K562 (cell line): ENCODE data around the gene KCNK16. TPM values are rescaled to one million over a fixed set of nuclear protein-coding genes. Genes with fewer than 3 reads are reported as not detected.

Source experiments
- ATAC-seq: fragments of 200-7000 bp; cut with Tn5 transposase; 3 replicates; pipeline ENCODE4 v1.9.1; 2020; ENCODE audit warnings: moderate library complexity
- BruUV-seq: library from RNA; stranded (reverse); fragments of 400-500 nt; replicated peaks from 2 replicates; lab custom pipeline; 2021; lab: Mats Ljungman, UMichigan
- CTCF ChIA-PET: fragments of 300-600 bp; formaldehyde crosslinking; extraction: SDS; loops from one replicate; lab custom pipeline; 2021; ENCODE audit warnings: low intra/inter-chr PET ratio; lab: Yijun Ruan, JAX
- POLR2A ChIA-PET: fragments of 300-600, 350-650 bp; sonication (Branson Sonifier 250); formaldehyde crosslinking; extraction: SDS; loops from one replicate; lab custom pipeline; 2021; ENCODE audit warnings: antibody characterized with exemption, inconsistent platforms; lab: Yijun Ruan, JAX
- DNase-seq, 4 experiments: peaks; one replicate each; pipeline versions ENCODE4 v3.0.0 to v3.0.0-alpha.2; 2011 to 2018; ENCODE audit warnings: low spot score in 3 of 4, mixed read lengths in 3 of 4; ENCODE audit errors: extremely low read depth in 1 of 4
- FAIRE-seq: peaks from 2 replicates; lab custom pipeline; 2011; peaks lifted over from hg19 to GRCh38; lab: Jason Lieb, UNC
- H2AFZ ChIP-seq: 2 replicates; pipeline ENCODE4 v1.6.0; 2011; ENCODE audit warnings: low read depth, low read length, control low read depth, inconsistent platforms
- H3K27ac ChIP-seq: fragments of 200-600 bp; 3 replicates; pipeline ENCODE4 v1.8.0; 2011; ENCODE audit warnings: low read depth, mild to moderate bottlenecking, control low read depth, inconsistent platforms, low read length, moderate library complexity, mixed read lengths; ENCODE audit errors: extremely low read depth
- H3K27me3 ChIP-seq, 2 experiments: fragments of 300-600 bp in 1 of 2; 2 replicates in 1 of 2; 3 replicates in 1 of 2; pipeline versions ENCODE4 v1.6.0 to v1.8.0; 2011; ENCODE audit warnings: inconsistent platforms in 2 of 2, low read length in 2 of 2, mild to moderate bottlenecking in 1 of 2, mixed read lengths in 1 of 2, moderate library complexity in 1 of 2; ENCODE audit not compliant: control insufficient read depth in 2 of 2, insufficient read depth in 2 of 2
- H3K36me3 ChIP-seq: fragments of 300-600 bp; 3 replicates; pipeline ENCODE4 v1.8.0; 2011; ENCODE audit warnings: mild to moderate bottlenecking, low read length, inconsistent platforms; ENCODE audit not compliant: control insufficient read depth, insufficient read depth
- H3K4me1 ChIP-seq, 2 experiments: fragments of 200-600 bp in 1 of 2; replicated peaks in 1 of 2; 2 replicates in 1 of 2; 3 replicates in 1 of 2; pipeline versions ENCODE4 v1.5.1 to v1.8.0; 2011; ENCODE audit warnings: inconsistent platforms in 2 of 2, low read length in 2 of 2, mild to moderate bottlenecking in 1 of 2, mixed read lengths in 1 of 2, moderate library complexity in 1 of 2; ENCODE audit not compliant: control insufficient read depth in 2 of 2, insufficient read depth in 2 of 2
- H3K4me2 ChIP-seq: 2 replicates; pipeline ENCODE4 v1.6.1; 2011; ENCODE audit warnings: low read length, control low read depth, inconsistent platforms, mixed read lengths; ENCODE audit not compliant: insufficient read depth
- H3K4me3 ChIP-seq: fragments of 200-600 bp; sonication (generic), shearing (Covaris generic); 2 replicates; pipeline ENCODE4 v1.5.1; 2016; ENCODE audit warnings: control low read depth, inconsistent platforms
- H3K79me2 ChIP-seq: fragments of 200-600 bp; 3 replicates; pipeline ENCODE4 v1.8.0; 2011; ENCODE audit warnings: low read length, inconsistent platforms; ENCODE audit not compliant: control insufficient read depth, insufficient read depth
- H3K9ac ChIP-seq, 2 experiments: 2 replicates each; pipeline versions ENCODE4 v1.6.0 to v1.6.1; 2011; ENCODE audit warnings: low read depth in 2 of 2, low read length in 2 of 2, control low read depth in 1 of 2, inconsistent platforms in 1 of 2, mild to moderate bottlenecking in 1 of 2, mixed read lengths in 1 of 2; ENCODE audit not compliant: insufficient read depth in 1 of 2
- H3K9me1 ChIP-seq: one replicate; pipeline ENCODE4 v1.6.0; 2011; ENCODE audit warnings: inconsistent platforms, mild to moderate bottlenecking, low read length, moderate library complexity; ENCODE audit not compliant: control insufficient read depth, insufficient read depth
- H3K9me3 ChIP-seq: replicated peaks from 2 replicates; pipeline ENCODE4 v1.5.1; 2011; ENCODE audit warnings: low read depth, low read length, inconsistent platforms; ENCODE audit not compliant: control insufficient read depth, insufficient read depth
- H4K20me1 ChIP-seq: replicated peaks from 2 replicates; pipeline ENCODE4 v1.6.1; 2011; ENCODE audit warnings: low read length, inconsistent platforms, mixed read lengths; ENCODE audit not compliant: control insufficient read depth, insufficient read depth
- E2F3 ChIP-seq: fragments of 250-450 bp; sonication (Bioruptor Pico); IDR thresholded peaks from 2 replicates; pipeline ENCODE4 v1.4.0; 2020; ENCODE audit warnings: mild to moderate bottlenecking
- FIP1L1 ChIP-seq: fragments of 200-400 bp; formaldehyde crosslinking; IDR thresholded peaks from 2 replicates; pipeline ENCODE4 v1.6.1; 2018; ENCODE audit warnings: mild to moderate bottlenecking, low read depth, low read length; ENCODE audit not compliant: poor library complexity, severe bottlenecking
- MITF ChIP-seq: IDR thresholded peaks from 2 replicates; pipeline ENCODE4 v1.6.1; 2014; ENCODE audit warnings: antibody characterized with exemption
- RBM14 ChIP-seq: fragments of 200-400 bp; formaldehyde crosslinking; IDR thresholded peaks from 2 replicates; pipeline ENCODE4 v1.6.1; 2018; ENCODE audit warnings: low read depth, mild to moderate bottlenecking, low read length, moderate library complexity, borderline replicate concordance; ENCODE audit not compliant: insufficient read depth
- THRA ChIP-seq: fragments of 450-650 bp; IDR thresholded peaks from 2 replicates; pipeline ENCODE4 v1.6.1; 2017; ENCODE audit warnings: mild to moderate bottlenecking, moderate library complexity
- ZKSCAN1 ChIP-seq: fragments of 150-350 bp; IDR thresholded peaks from 2 replicates; pipeline ENCODE4 v1.6.1; 2016; ENCODE audit warnings: low read depth, low read length
- ZNF324 ChIP-seq: fragments of 250-450 bp; sonication (Bioruptor Pico); IDR thresholded peaks from 2 replicates; pipeline ENCODE4 v1.4.0; 2020; ENCODE audit warnings: mild to moderate bottlenecking
- ZNF354B ChIP-seq: fragments of 250-450 bp; sonication (Bioruptor Pico); IDR thresholded peaks from 2 replicates; pipeline ENCODE4 v1.4.0; 2020
- ZNF449 ChIP-seq: fragments of 250-450 bp; sonication (Bioruptor Pico); IDR thresholded peaks from 2 replicates; pipeline ENCODE4 v1.8.0; 2022; ENCODE audit warnings: moderate library complexity, mild to moderate bottlenecking, inconsistent platforms
- ZNF518B ChIP-seq: fragments of 250-450 bp; sonication (Bioruptor Pico); IDR thresholded peaks from 2 replicates; pipeline ENCODE4 v1.5.0; 2021; ENCODE audit warnings: mild to moderate bottlenecking, moderate library complexity
- ZNF668 ChIP-seq: fragments of 250-450 bp; sonication (Bioruptor Pico); IDR thresholded peaks from 2 replicates; pipeline ENCODE4 v1.8.0; 2022; ENCODE audit warnings: mild to moderate bottlenecking, inconsistent platforms
- ZNF780A ChIP-seq: fragments of 250-450 bp; sonication (Bioruptor Pico); IDR thresholded peaks from 2 replicates; pipeline ENCODE4 v1.5.0; 2021; ENCODE audit warnings: mild to moderate bottlenecking
- WGBS: fragments of 100-300 bp; shearing (Covaris generic); methylation state at CpG from one replicate; pipeline ENCODE4 v1.1.6; 2016; ENCODE audit warnings: low coverage, mixed read lengths; ENCODE audit not compliant: insufficient coverage; ENCODE audit errors: missing lambda C conversion rate; 5-methylcytosine and 5-hydroxymethylcytosine counted together
- in situ Hi-C: fragments of 300-500 bp; cut with MboI; formaldehyde crosslinking; loops from 4 replicates; pipeline ENCODE4 v1.15.0; 2018; ENCODE audit warnings: inconsistent platforms, mixed read lengths
- intact Hi-C: fragments of 100-400 bp; cut with micrococcal nuclease; formaldehyde crosslinking; loops from 2 replicates; pipeline ENCODE4 v1.14.2; 2022
- polyA plus RNA-seq, 8 experiments: library from polyadenylated mRNA; depleted of rRNA in 4 of 8; stranded (reverse) in 5 of 8; unstranded in 3 of 8; fragments of >200 nt; fragmentation: Nextera tagmentation in 2 of 8; fragmentation: Illumina TruSeq in 1 of 8; extraction: Ambion mirVana in 2 of 8; extraction: Trizol in 1 of 8; gene quantifications; 2 replicates each; pipeline versions ENCODE4 v1.2.1 to v1.2.3, GENCODE V29; 2011 to 2014; ENCODE audit warnings: inconsistent platforms in 1 of 8, missing spikeins in 1 of 8
- total RNA-seq, 7 experiments: library from RNA; depleted of rRNA in 6 of 7; stranded (reverse); fragments of >200 nt in 6 of 7; fragmentation: Illumina TruSeq in 2 of 7; extraction: Trizol in 2 of 7; gene quantifications; 2 replicates each; pipeline versions ENCODE4 v1.2.1 to v1.2.3, GENCODE V29; 2011 to 2021; ENCODE audit warnings: low replicate concordance in 1 of 7

The KCNK16 gene
- total and polyA plus RNA-seq, 9 of the 15 experiments (the other 6 are each of a cell fraction or from before 2014, with no cell fraction given), result not detected

- no peak for TF ChIP-seq THRA
- no peak for TF ChIP-seq ZNF324
Measured at GRCh38 chr6:39339096-39339867, 16.8 kb upstream of the KCNK16 start (continued).

GRCh38 chr6:39338397-39338796, 15.9 kb upstream of the KCNK16 start:
- DNase-seq (no peak), ATAC-seq (no peak), FAIRE-seq (no peak)
- Histone ChIP-seq H3K4me2 (no peak overlapping the region), H3K4me3 (no peak overlapping the region), H3K27me3 (peaks cover 5 to 35% of the 10 kb centered on the region in 2 experiments; a peak in 3 of 5 replicates), H3K4me1 (no peaks in the 10 kb centered on the region), H3K9ac (peak overlapping the region in 1 of 2 experiments; percentile 5; a peak in 1 of 4 replicates), H4K20me1 (0 out of 2 replicates have a peak, but pooled peaks cover 5% of the 10 kb centered on the region), H3K9me1 (no peaks in the 10 kb centered on the region), H2AFZ (no peak overlapping the region), H3K79me2 (no peaks in the 10 kb centered on the region), H3K9me3 (no peaks in the 10 kb centered on the region), H3K36me3 (no peaks in the 10 kb centered on the region), H3K27ac (no peak overlapping the region)
- BruUV-seq, result no TSS peak
- CTCF ChIA-PET, result no interaction called here
- in situ Hi-C loops (no loop called here), intact Hi-C loops (no loop called here)
- POLR2A ChIA-PET, result interaction anchor here (0.6 kb wide), 1 partner anchor 1769 kb away, joined by 3 read pairs; no protein-coding TSS in a partner anchor
- WGBS, result 0% methylated on average over 5 of the region's 5 CpGs
- TF ChIP-seq FIP1L1 (no peak), ZNF449 (CRISPR knock-in tag) (no peak), ZKSCAN1 (no peak), ZNF780A (CRISPR knock-in tag) (no peak), ZNF518B (CRISPR knock-in tag) (no peak), RBM14 (no peak), E2F3 (CRISPR knock-in tag) (no peak), ZNF354B (no peak), ZNF668 (CRISPR knock-in tag) (no peak), MITF (no peak)
